ENCODE data around the gene USP6NL.

USP6NL gene

GRCh38 chr10:11472158-11472753, 139.2 kb downstream of the USP6NL start:
- DNase-seq = peak; percentile 72

GRCh38 chr10:11469575-11470391, 141.7 kb downstream of the USP6NL start:
- no peak for DNase-seq

- no peak for DNase-seq
Measured at GRCh38 chr10:11468126-11468742, 143.2 kb downstream of the USP6NL start.

- no peak for DNase-seq
Measured at GRCh38 chr10:11465406-11465805, 146.0 kb downstream of the USP6NL start.

GRCh38 chr10:11463111-11463510, 148.3 kb downstream of the USP6NL start:
- DNase-seq = no peak

GRCh38 chr10:11462071-11462470, 149.4 kb downstream of the USP6NL start:
- DNase-seq = no peak

- no peak for DNase-seq
Measured at GRCh38 chr10:11457336-11457735, 154.1 kb downstream of the USP6NL start.

GRCh38 chr10:11454958-11455566, 156.4 kb downstream of the USP6NL start:
- no peak for DNase-seq

- DNase-seq = no peak
Measured at GRCh38 chr10:11454160-11454559, 157.3 kb downstream of the USP6NL start.

- DNase-seq = no peak
Measured at GRCh38 chr10:11451640-11452260, 159.7 kb downstream of the USP6NL start.

- no peak for DNase-seq
Measured at GRCh38 chr10:11450427-11450826, 161.0 kb downstream of the USP6NL start.

- DNase-seq = no peak
Measured at GRCh38 chr10:11449761-11450160, 161.7 kb downstream of the USP6NL start.

GRCh38 chr10:11448545-11449244, 162.8 kb downstream of the USP6NL start:
- DNase-seq = no peak

- no peak for DNase-seq
Measured at GRCh38 chr10:11448190-11448544, 163.3 kb downstream of the USP6NL start.

- no peak for DNase-seq
Measured at GRCh38 chr10:11447586-11447985, 163.9 kb downstream of the USP6NL start.

- DNase-seq = no peak
Measured at GRCh38 chr10:11446864-11447263, 164.6 kb downstream of the USP6NL start.

GRCh38 chr10:11446133-11446532, 165.3 kb downstream of the USP6NL start:
- no peak for DNase-seq

GRCh38 chr10:11444531-11445228, 166.8 kb downstream of the USP6NL start:
- no peak for DNase-seq

GRCh38 chr10:11444155-11444530, 167.3 kb downstream of the USP6NL start:
- DNase-seq = no peak

GRCh38 chr10:11443468-11444154, 167.8 kb downstream of the USP6NL start:
- no peak for DNase-seq

GRCh38 chr10:11442001-11442773, 169.3 kb downstream of the USP6NL start:
- no peak for DNase-seq
